VCaP (cell line): Measurements from ENCODE around the gene PTPN14.

Experiments
- H3K27ac ChIP-seq: fragments of 450-650 bp; 2 replicates; pipeline ENCODE4 v1.5.1; 2017
- CTCF ChIP-seq: fragments of 450-650 bp; conservative IDR thresholded peaks from 2 replicates; pipeline ENCODE4 v1.5.1; 2017; ENCODE audit warnings: mild to moderate bottlenecking, moderate library complexity

PTPN14 gene

GRCh38 chr1:214446772-214447556 lies 104.4 kb downstream of the PTPN14 start:
- no peak overlapping the region for H3K27ac ChIP-seq
- TF ChIP-seq CTCF: no peak

- no peak for TF ChIP-seq CTCF
- H3K27ac ChIP-seq: no peak overlapping the region
Observed at GRCh38 chr1:214445831-214446614, 105.4 kb downstream of the PTPN14 start.

- no peak for TF ChIP-seq CTCF
- H3K27ac ChIP-seq: no peak overlapping the region
Observed at GRCh38 chr1:214445199-214445598, 106.2 kb downstream of the PTPN14 start.

- TF ChIP-seq CTCF: no peak
- no peak overlapping the region for H3K27ac ChIP-seq
Observed at GRCh38 chr1:214444182-214444939, 107.0 kb downstream of the PTPN14 start.

GRCh38 chr1:214441119-214441518 lies 110.3 kb downstream of the PTPN14 start:
- TF ChIP-seq CTCF: no peak
- H3K27ac ChIP-seq: no peak overlapping the region

- TF ChIP-seq CTCF: no peak
- H3K27ac ChIP-seq: peak overlapping the region; percentile 53
Observed at GRCh38 chr1:214440219-214440965, 111.0 kb downstream of the PTPN14 start.
